A549 (cell line): ENCODE measurements around the gene LAMC3. TPM values are rescaled to one million over a fixed set of nuclear protein-coding genes. Genes with fewer than 3 reads are reported as not detected.

Source experiments
- ATAC-seq, 2 experiments: fragments of 200-7000 bp in 1 of 2; fragments of >200 bp in 1 of 2; cut with Nextera tagmentation in 1 of 2; cut with Tn5 transposase in 1 of 2; 3 replicates each; pipeline versions ENCODE4 v1.8.0 to v1.9.1; 2018 to 2020; ENCODE audit warnings: mild to moderate bottlenecking in 1 of 2, moderate library complexity in 1 of 2
- CTCF ChIA-PET: fragments of 300-600 bp; sonication (Branson Sonifier 250); formaldehyde crosslinking; extraction: SDS; loops from one replicate; lab custom pipeline; 2021; ENCODE audit warnings: antibody characterized with exemption, inconsistent platforms; lab: Yijun Ruan, JAX
- POLR2A ChIA-PET: fragments of 350-600 bp; formaldehyde crosslinking; extraction: SDS; loops from one replicate; lab custom pipeline; 2021; ENCODE audit warnings: antibody characterized with exemption, inconsistent platforms; lab: Yijun Ruan, JAX
- DNase-seq, 2 experiments: peaks; one replicate each; pipeline versions ENCODE4 v3.0.0 to v3.0.0-alpha.2; 2011 to 2016; ENCODE audit warnings: low read depth in 1 of 2, low spot score in 1 of 2
- FAIRE-seq: peaks from 2 replicates; lab custom pipeline; 2011; peaks lifted over from hg19 to GRCh38; lab: Jason Lieb, UNC
- H3K27ac ChIP-seq, 2 experiments: fragments of >200 bp; sonication (Bioruptor Twin); formaldehyde crosslinking; 3 replicates each; pipeline ENCODE4 v1.5.1; 2016 to 2017
- H3K4me1 ChIP-seq: fragments of >200 bp; sonication (Bioruptor Twin); formaldehyde crosslinking; 3 replicates; pipeline ENCODE4 v1.6.1; 2016
- H3K4me2 ChIP-seq: fragments of >200 bp; sonication (Bioruptor Twin); formaldehyde crosslinking; 3 replicates; pipeline ENCODE4 v1.6.1; 2016
- H3K4me3 ChIP-seq: fragments of >200 bp; sonication (Bioruptor Twin); formaldehyde crosslinking; 3 replicates; pipeline ENCODE4 v1.5.1; 2016
- H3K9me3 ChIP-seq: fragments of >200 bp; sonication (Bioruptor Twin); formaldehyde crosslinking; 3 replicates; pipeline ENCODE4 v1.6.1; 2016
- ATOH8 ChIP-seq: fragments of 250-450 bp; sonication (Bioruptor Pico); IDR thresholded peaks from 2 replicates; pipeline ENCODE4 v1.5.0; 2020; ENCODE audit warnings: low read depth, mild to moderate bottlenecking, moderate library complexity
- CHD2 ChIP-seq: fragments of 150-350 bp; IDR thresholded peaks from 2 replicates; pipeline ENCODE4 v1.6.1; 2014; ENCODE audit warnings: low read length; ENCODE audit not compliant: partially characterized antibody
- EHF ChIP-seq: fragments of 250-450 bp; sonication (Bioruptor Pico); IDR thresholded peaks from 2 replicates; pipeline ENCODE4 v1.5.0; 2020; ENCODE audit warnings: mild to moderate bottlenecking
- EP300 ChIP-seq, 2 experiments: fragments of >200 bp; sonication (Bioruptor Twin); formaldehyde crosslinking; IDR thresholded peaks; 2 replicates in 1 of 2; 3 replicates in 1 of 2; pipeline ENCODE4 v1.6.1; 2016 to 2017
- ESRRA ChIP-seq: fragments of 150-350 bp; IDR thresholded peaks from 2 replicates; pipeline ENCODE4 v1.6.1; 2014; ENCODE audit warnings: mild to moderate bottlenecking, low read length, borderline replicate concordance
- FOSB ChIP-seq: fragments of 250-450 bp; sonication (Bioruptor Pico); IDR thresholded peaks from 2 replicates; pipeline ENCODE4 v1.5.0; 2020; ENCODE audit warnings: mild to moderate bottlenecking, moderate library complexity
- GATA3 ChIP-seq: IDR thresholded peaks from 2 replicates; pipeline ENCODE4 v1.6.1; 2012; ENCODE audit warnings: borderline replicate concordance
- JUN ChIP-seq, 2 experiments: fragments of >200 bp; sonication (Bioruptor Twin); formaldehyde crosslinking; IDR thresholded peaks; 2 replicates in 1 of 2; 3 replicates in 1 of 2; pipeline ENCODE4 v1.6.1; 2016 to 2017
- JUNB ChIP-seq: fragments of >200 bp; sonication (Bioruptor Twin); formaldehyde crosslinking; IDR thresholded peaks from 2 replicates; pipeline ENCODE4 v1.6.1; 2016
- KDM1A ChIP-seq: fragments of 200-600 bp; sonication (generic); IDR thresholded peaks from 2 replicates; pipeline ENCODE4 v1.6.1; 2016; ENCODE audit warnings: low read depth, mild to moderate bottlenecking
- KDM5A ChIP-seq: fragments of 200-600 bp; sonication (generic); IDR thresholded peaks from 2 replicates; pipeline ENCODE4 v1.6.1; 2016; ENCODE audit warnings: antibody characterized with exemption, mild to moderate bottlenecking
- MAFK ChIP-seq: fragments of 450-650 bp; IDR thresholded peaks from 2 replicates; pipeline ENCODE4 v1.6.1; 2014; ENCODE audit not compliant: partially characterized antibody
- MAZ ChIP-seq: fragments of 150-350 bp; IDR thresholded peaks from 2 replicates; pipeline ENCODE4 v1.6.1; 2014; ENCODE audit warnings: antibody characterized with exemption, low read depth, low read length, borderline replicate concordance
- MYC ChIP-seq: IDR thresholded peaks from 2 replicates; pipeline ENCODE4 v1.6.1; 2012; ENCODE audit warnings: mild to moderate bottlenecking, inconsistent platforms, low read length, improper control_type of control experiment, borderline replicate concordance
- NFE2L2 ChIP-seq: fragments of 150-350 bp; conservative IDR thresholded peaks from 2 replicates; pipeline ENCODE4 v1.6.1; 2014; ENCODE audit warnings: low read length
- NR3C1 ChIP-seq: fragments of >200 bp; sonication (Bioruptor Twin); formaldehyde crosslinking; IDR thresholded peaks from 3 replicates; pipeline ENCODE4 v1.6.1; 2017
- PBX3 ChIP-seq: IDR thresholded peaks from 2 replicates; pipeline ENCODE4 v1.6.1; 2012
- POLR2A ChIP-seq: IDR thresholded peaks from 2 replicates; pipeline ENCODE4 v1.6.1; 2012; ENCODE audit warnings: mild to moderate bottlenecking, low read length
- RAD21 ChIP-seq, 2 experiments: fragments of >200 bp in 1 of 2; sonication (Bioruptor Twin) in 1 of 2; formaldehyde crosslinking in 1 of 2; IDR thresholded peaks in 1 of 2; conservative IDR thresholded peaks in 1 of 2; 2 replicates in 1 of 2; 3 replicates in 1 of 2; pipeline ENCODE4 v1.6.1; 2012 to 2018; ENCODE audit warnings: inconsistent platforms in 1 of 2
- SMC3 ChIP-seq: fragments of >200 bp; sonication (Bioruptor Twin); formaldehyde crosslinking; IDR thresholded peaks from 3 replicates; pipeline ENCODE4 v1.6.1; 2018; ENCODE audit warnings: inconsistent platforms
- SREBF2 ChIP-seq: fragments of 450-650 bp; IDR thresholded peaks from 2 replicates; pipeline ENCODE4 v1.6.1; 2014; ENCODE audit warnings: mild to moderate bottlenecking, moderate library complexity
- ZC3H11A ChIP-seq: fragments of 450-650 bp; IDR thresholded peaks from 2 replicates; pipeline ENCODE4 v1.6.1; 2014; ENCODE audit warnings: antibody characterized with exemption, mild to moderate bottlenecking
- ZSCAN20 ChIP-seq: fragments of 250-450 bp; sonication (Bioruptor Pico); IDR thresholded peaks from 2 replicates; pipeline ENCODE4 v1.8.0; 2022; ENCODE audit warnings: mild to moderate bottlenecking, moderate library complexity
- WGBS: methylation state at CpG from one replicate; pipeline ENCODE4 v1.1.6; 2017; ENCODE audit errors: missing lambda C conversion rate; 5-methylcytosine and 5-hydroxymethylcytosine counted together
- polyA plus RNA-seq, 4 experiments: library from polyadenylated mRNA; depleted of rRNA in 3 of 4; stranded (reverse); fragments of >200 nt; fragmentation: RNase III in 1 of 4; extraction: RNeasy Plus Mini Kit Qiagen cat#74134 plus additional on column Dnase treatment in 1 of 4; gene quantifications; 2 replicates in 3 of 4; 3 replicates in 1 of 4; pipeline ENCODE4 v1.2.3, GENCODE V29; 2011 to 2017
- TF ChIP-seq, protein P1 (sequence below): fragments of >200 bp; sonication (Bioruptor Twin); formaldehyde crosslinking; IDR thresholded peaks from 3 replicates; pipeline ENCODE4 v1.5.1; 2016
- TF ChIP-seq, protein P2 (sequence below): fragments of >200 bp; sonication (Bioruptor Twin); formaldehyde crosslinking; IDR thresholded peaks from 3 replicates; pipeline ENCODE4 v1.6.1; 2016

LAMC3 gene
- polyA plus RNA-seq, 2 of the 4 experiments (the other 2 are of a cell fraction): 1.0 to 1.5 TPM

- ChIA-PET CTCF (interaction anchor here (0.6 to 6.7 kb wide), 8 partner anchors 8 to 174 kb away, joined by 3 to 72 read pairs (median 4); no protein-coding TSS in a partner anchor), POLR2A (no interaction called here)
- TF ChIP-seq NR3C1: no peak
- no peak for TF ChIP-seq FOSB (CRISPR knock-in tag)
- TF ChIP-seq ZC3H11A: no peak
- TF ChIP-seq EP300 (IDR thresholded peaks at IDR 0.05): no peak
- TF ChIP-seq NFE2L2: no peak
- TF ChIP-seq ATOH8 (CRISPR knock-in tag): no peak
- TF ChIP-seq CHD2: no peak
- TF ChIP-seq EHF (CRISPR knock-in tag): no peak
- no peak for TF ChIP-seq JUN (IDR thresholded peaks at IDR 0.05)
- no peaks in the 10 kb centered on the region for H3K9me3 ChIP-seq
- no peak overlapping the region for H3K4me3 ChIP-seq
- FAIRE-seq (no peak), ATAC-seq (no peak), DNase-seq (no peak)
- H3K4me1 ChIP-seq: no peaks in the 10 kb centered on the region
- no peak overlapping the region for H3K4me2 ChIP-seq
- H3K27ac ChIP-seq: no peak overlapping the region
- 86% methylated on average over 19 of the region's 19 CpGs for WGBS
Observed at GRCh38 chr9:131038256-131039128, 29.5 kb downstream of the LAMC3 start.

DNA sequence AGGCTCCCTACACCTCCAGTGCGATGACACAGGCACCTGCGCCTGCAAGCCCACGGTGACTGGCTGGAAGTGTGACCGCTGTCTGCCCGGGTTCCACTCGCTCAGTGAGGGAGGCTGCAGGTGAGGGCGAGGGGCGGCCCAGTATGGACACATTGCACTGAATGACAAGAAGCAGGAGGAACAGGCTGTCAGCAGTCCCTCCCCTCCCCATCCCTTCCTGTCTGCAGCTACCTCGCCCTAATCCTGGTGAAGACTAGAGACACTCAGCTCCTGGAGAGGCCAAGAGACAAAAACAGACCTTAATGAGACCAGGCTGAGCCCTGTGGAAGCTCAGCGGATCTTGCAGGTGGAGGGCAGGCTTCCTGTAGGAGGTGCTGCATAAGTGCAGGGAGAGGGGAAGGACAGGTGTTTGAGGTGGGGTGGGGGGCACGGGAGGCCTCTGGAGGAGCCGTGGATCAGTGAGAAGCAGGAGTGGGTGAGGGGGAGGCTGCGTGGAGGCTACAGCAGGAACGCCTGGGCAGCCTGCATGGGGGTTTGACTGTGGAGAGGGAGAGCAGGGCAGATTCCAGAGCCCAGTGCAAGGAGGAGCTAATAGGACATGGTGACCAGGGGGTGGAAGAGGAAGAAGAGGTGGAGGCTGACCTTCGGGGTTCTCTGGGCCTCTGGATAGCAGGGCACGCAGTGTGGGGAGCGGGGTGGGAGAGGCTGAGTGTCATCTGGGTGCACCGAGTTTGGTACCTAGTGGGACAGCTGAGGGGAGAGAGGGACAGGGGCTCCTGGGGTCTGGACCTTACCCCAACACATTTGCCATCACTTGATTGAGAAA is 30.4 kb downstream of the LAMC3 start:
- H3K4me3 ChIP-seq: no peak overlapping the region
- FAIRE-seq: no peak
- CTCF ChIA-PET: interaction anchor here (0.9 to 6.7 kb wide), 9 partner anchors 7 to 175 kb away, joined by 3 to 72 read pairs (median 4); no protein-coding TSS in a partner anchor
- TF ChIP-seq MAZ (no peak), POLR2A (no peak), SREBF2 (no peak), PBX3 (no peak), GATA3 (no peak), ESRRA (no peak), RAD21 (conservative IDR thresholded peaks at IDR 0.05 in 1 of 2, IDR thresholded peaks at IDR 0.05 in 1 of 2) (no peak), KDM5A (no peak), SMC3 (no peak), MYC (no peak), KDM1A (no peak), ZSCAN20 (CRISPR knock-in tag) (no peak), JUNB (no peak), MAFK (no peak)
- TF ChIP-seq, protein P1, sequence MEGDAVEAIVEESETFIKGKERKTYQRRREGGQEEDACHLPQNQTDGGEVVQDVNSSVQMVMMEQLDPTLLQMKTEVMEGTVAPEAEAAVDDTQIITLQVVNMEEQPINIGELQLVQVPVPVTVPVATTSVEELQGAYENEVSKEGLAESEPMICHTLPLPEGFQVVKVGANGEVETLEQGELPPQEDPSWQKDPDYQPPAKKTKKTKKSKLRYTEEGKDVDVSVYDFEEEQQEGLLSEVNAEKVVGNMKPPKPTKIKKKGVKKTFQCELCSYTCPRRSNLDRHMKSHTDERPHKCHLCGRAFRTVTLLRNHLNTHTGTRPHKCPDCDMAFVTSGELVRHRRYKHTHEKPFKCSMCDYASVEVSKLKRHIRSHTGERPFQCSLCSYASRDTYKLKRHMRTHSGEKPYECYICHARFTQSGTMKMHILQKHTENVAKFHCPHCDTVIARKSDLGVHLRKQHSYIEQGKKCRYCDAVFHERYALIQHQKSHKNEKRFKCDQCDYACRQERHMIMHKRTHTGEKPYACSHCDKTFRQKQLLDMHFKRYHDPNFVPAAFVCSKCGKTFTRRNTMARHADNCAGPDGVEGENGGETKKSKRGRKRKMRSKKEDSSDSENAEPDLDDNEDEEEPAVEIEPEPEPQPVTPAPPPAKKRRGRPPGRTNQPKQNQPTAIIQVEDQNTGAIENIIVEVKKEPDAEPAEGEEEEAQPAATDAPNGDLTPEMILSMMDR: no peak
- TF ChIP-seq, protein P2, sequence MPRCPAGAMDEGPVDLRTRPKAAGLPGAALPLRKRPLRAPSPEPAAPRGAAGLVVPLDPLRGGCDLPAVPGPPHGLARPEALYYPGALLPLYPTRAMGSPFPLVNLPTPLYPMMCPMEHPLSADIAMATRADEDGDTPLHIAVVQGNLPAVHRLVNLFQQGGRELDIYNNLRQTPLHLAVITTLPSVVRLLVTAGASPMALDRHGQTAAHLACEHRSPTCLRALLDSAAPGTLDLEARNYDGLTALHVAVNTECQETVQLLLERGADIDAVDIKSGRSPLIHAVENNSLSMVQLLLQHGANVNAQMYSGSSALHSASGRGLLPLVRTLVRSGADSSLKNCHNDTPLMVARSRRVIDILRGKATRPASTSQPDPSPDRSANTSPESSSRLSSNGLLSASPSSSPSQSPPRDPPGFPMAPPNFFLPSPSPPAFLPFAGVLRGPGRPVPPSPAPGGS: no peak
- TF ChIP-seq, all 56 proteins: peak for 0
- H3K27ac ChIP-seq: no peak overlapping the region
- ATAC-seq (no peak), DNase-seq (no peak)
- WGBS: 71% methylated on average over 14 of the region's 18 CpGs
- POLR2A ChIA-PET: interaction anchor here (0.7 kb wide), 1 partner anchor 86 kb away, joined by 4 read pairs; the partner anchor contains the start of gene NUP214
- H3K4me2 ChIP-seq: no peak overlapping the region
- no peaks in the 10 kb centered on the region for H3K4me1 ChIP-seq
- no peaks in the 10 kb centered on the region for H3K9me3 ChIP-seq
